MM.1S (cell line): ENCODE measurements around the gene PCDHA6.
A peak's percentile ranks its signal among the peaks of the same experiment; 100 is the strongest.
"Not testable (repeated sequence)": the region's sequence is repeated elsewhere in the genome, so short reads cannot be mapped to it uniquely, and the experiment has no call there.

Experiments
- DNase-seq: peaks from one replicate; pipeline ENCODE4 v3.0.0-alpha.2; 2015
- H2AFZ ChIP-seq: fragments of 300-600 bp; sonication (generic); 2 replicates; pipeline ENCODE4 v1.6.0; 2016; ENCODE audit warnings: antibody characterized with exemption, low read length
- H3F3A ChIP-seq: fragments of 300-600 bp; sonication (generic); 2 replicates; pipeline ENCODE4 v1.6.1; 2016; ENCODE audit warnings: mild to moderate bottlenecking, antibody characterized with exemption, low read length, moderate library complexity, mixed read lengths; ENCODE audit not compliant: insufficient read depth
- H3K27ac ChIP-seq: fragments of 300-600 bp; sonication (generic); 2 replicates; pipeline ENCODE4 v1.5.1; 2016; ENCODE audit warnings: mild to moderate bottlenecking, low read length
- H3K27me3 ChIP-seq: fragments of 300-600 bp; sonication (generic); replicated peaks from 2 replicates; pipeline ENCODE4 v1.6.0; 2016; ENCODE audit warnings: low read length; ENCODE audit not compliant: insufficient read depth
- H3K36me3 ChIP-seq: fragments of 300-600 bp; sonication (generic); replicated peaks from 2 replicates; pipeline ENCODE4 v1.6.1; 2016; ENCODE audit warnings: mild to moderate bottlenecking, low read length, mixed read lengths; ENCODE audit not compliant: insufficient read depth
- H3K4me1 ChIP-seq: fragments of 300-600 bp; sonication (generic); 2 replicates; pipeline ENCODE4 v1.6.1; 2016; ENCODE audit warnings: low read length, mixed read lengths
- H3K4me2 ChIP-seq: fragments of 300-600 bp; sonication (generic); 2 replicates; pipeline ENCODE4 v1.6.0; 2016; ENCODE audit warnings: low read depth, low read length
- H3K4me3 ChIP-seq: fragments of 300-600 bp; sonication (generic); 2 replicates; pipeline ENCODE4 v1.5.1; 2016; ENCODE audit warnings: low read length, mixed read lengths
- H3K79me2 ChIP-seq: fragments of 300-600 bp; sonication (generic); 2 replicates; pipeline ENCODE4 v1.6.1; 2016; ENCODE audit warnings: mixed run types, low read length, mixed read lengths
- H3K9ac ChIP-seq: fragments of 300-600 bp; sonication (generic); 2 replicates; pipeline ENCODE4 v1.6.1; 2016; ENCODE audit warnings: low read length, mixed read lengths
- H3K9me2 ChIP-seq: fragments of 300-600 bp; sonication (generic); replicated peaks from 2 replicates; pipeline ENCODE4 v1.6.1; 2016; ENCODE audit warnings: mild to moderate bottlenecking, low read length, mixed read lengths; ENCODE audit not compliant: insufficient read depth
- H3K9me3 ChIP-seq: fragments of 300-600 bp; sonication (generic); replicated peaks from 2 replicates; pipeline ENCODE4 v1.6.1; 2016; ENCODE audit warnings: mild to moderate bottlenecking, low read length, mixed read lengths; ENCODE audit not compliant: insufficient read depth
- H4K20me1 ChIP-seq: fragments of 300-600 bp; sonication (generic); 2 replicates; pipeline ENCODE4 v1.6.1; 2016; ENCODE audit warnings: mild to moderate bottlenecking, low read length, moderate library complexity, mixed read lengths; ENCODE audit not compliant: insufficient read depth
- CTCF ChIP-seq: fragments of 300-600 bp; sonication (generic); IDR thresholded peaks from 2 replicates; pipeline ENCODE4 v1.5.1; 2016; ENCODE audit warnings: antibody characterized with exemption, low read length, mixed read lengths
- EZH2 ChIP-seq: fragments of 300-600 bp; sonication (generic); optimal IDR thresholded peaks from 2 replicates; pipeline ENCODE3; 2017; ENCODE audit warnings: low read depth, mild to moderate bottlenecking, antibody characterized with exemption, low read length, mixed read lengths
- EZH2phosphoT487 ChIP-seq: fragments of 300-600 bp; sonication (generic); IDR thresholded peaks from 2 replicates; pipeline ENCODE4 v1.6.1; 2018; ENCODE audit warnings: antibody characterized with exemption, low read length

The PCDHA6 gene

GRCh38 chr5:140821375-140822280 lies 6.1 kb upstream of the PCDHA6 start, which contains the start of gene PCDHA5:
PCDHA5 (plus strand) TSS chr5:140821613.
- no peak within 1 kb of the TSS for H3K4me2 ChIP-seq
- DNase-seq = no peak

GRCh38 chr5:140822281-140822629 lies 5.5 kb upstream of the PCDHA6 start:
- H3K9me3 ChIP-seq = no peaks in the 10 kb centered on the region
- H4K20me1 ChIP-seq = no peaks in the 10 kb centered on the region
- no peak overlapping the region for H2AFZ ChIP-seq
- H3K4me3 ChIP-seq = no peak overlapping the region
- H3K9me2 ChIP-seq = no peaks in the 10 kb centered on the region
- no peaks in the 10 kb centered on the region for H3K27me3 ChIP-seq
- no peaks in the 10 kb centered on the region for H3F3A ChIP-seq
- H3K36me3 ChIP-seq = no peaks in the 10 kb centered on the region
- no peak for TF ChIP-seq EZH2phosphoT487
- TF ChIP-seq EZH2 = no peak
- no peak for TF ChIP-seq CTCF
- H3K79me2 ChIP-seq = no peaks in the 10 kb centered on the region
- no peak overlapping the region for H3K9ac ChIP-seq
- no peak overlapping the region for H3K27ac ChIP-seq
- H3K4me1 ChIP-seq = no peaks in the 10 kb centered on the region
- no peak for DNase-seq
- no peak overlapping the region for H3K4me2 ChIP-seq

More at GRCh38 chr5:140821375-140822280, 6.1 kb upstream of the PCDHA6 start, which contains the start of gene PCDHA5:
- H3K27ac ChIP-seq = no peak within 1 kb of the TSS
- no peak within 1 kb of the TSS for H2AFZ ChIP-seq
- no peaks in the 10 kb centered on the region for H3K27me3 ChIP-seq
- H3K4me3 ChIP-seq = no peak within 1 kb of the TSS
- H3K36me3 ChIP-seq = no peaks in the 10 kb centered on the region
- H3F3A ChIP-seq = no peaks in the 10 kb centered on the region
- TF ChIP-seq CTCF (peak; percentile 42), EZH2 (no peak)
- H3K79me2 ChIP-seq = no peaks in the 10 kb centered on the region
- no peaks in the 10 kb centered on the region for H3K4me1 ChIP-seq
- no peak within 1 kb of the TSS for H3K9ac ChIP-seq
- H3K9me3 ChIP-seq = no peaks in the 10 kb centered on the region
- H3K9me2 ChIP-seq = no peaks in the 10 kb centered on the region
- H4K20me1 ChIP-seq = no peaks in the 10 kb centered on the region

- not testable (repeated sequence) for H2AFZ ChIP-seq, H4K20me1 ChIP-seq, H3F3A ChIP-seq, H3K4me2 ChIP-seq, H3K9me3 ChIP-seq, H3K9me2 ChIP-seq, H3K36me3 ChIP-seq, H3K9ac ChIP-seq, H3K27ac ChIP-seq, H3K27me3 ChIP-seq, H3K4me3 ChIP-seq, DNase-seq, H3K79me2 ChIP-seq, H3K4me1 ChIP-seq
Measured at GRCh38 chr5:140822969-140823368, 4.8 kb upstream of the PCDHA6 start.

- H2AFZ ChIP-seq = no peak overlapping the region
- no peak overlapping the region for H3K9ac ChIP-seq
- no peak for DNase-seq
- no peaks in the 10 kb centered on the region for H3F3A ChIP-seq
- no peaks in the 10 kb centered on the region for H3K9me3 ChIP-seq
- H3K27ac ChIP-seq = no peak overlapping the region
- no peaks in the 10 kb centered on the region for H3K27me3 ChIP-seq
- H3K9me2 ChIP-seq = no peaks in the 10 kb centered on the region
- H3K79me2 ChIP-seq = no peaks in the 10 kb centered on the region
- H3K4me3 ChIP-seq = no peak overlapping the region
- no peak for TF ChIP-seq CTCF
- TF ChIP-seq EZH2 = no peak
- no peak for TF ChIP-seq EZH2phosphoT487
- no peak overlapping the region for H3K4me2 ChIP-seq
- no peaks in the 10 kb centered on the region for H4K20me1 ChIP-seq
- H3K36me3 ChIP-seq = no peaks in the 10 kb centered on the region
- H3K4me1 ChIP-seq = no peaks in the 10 kb centered on the region
Measured at GRCh38 chr5:140823475-140823874, 4.3 kb upstream of the PCDHA6 start.
